Eye (tissue), 1 donor: ENCODE results near the gene CCDC110.
A peak's percentile ranks its signal among the peaks of the same experiment; 100 is the strongest.
"Not testable (repeated sequence)": the region's sequence is repeated elsewhere in the genome, so short reads cannot be mapped to it uniquely, and the experiment has no call there.

ENCODE experiments used
- DNase-seq: peaks from one replicate; pipeline ENCODE4 v3.0.0-alpha.2; 2015

The CCDC110 gene

GRCh38 chr4:185471235-185472102, at the start of gene CCDC110:
CCDC110 (minus strand) TSS chr4:185471733; CDS start chr4:185471683, 50 bp downstream.
- peak; percentile 97 for DNase-seq

- DNase-seq = peak; percentile 69
Measured at GRCh38 chr4:185520119-185520518, 48.6 kb upstream of the CCDC110 start.

- DNase-seq = no peak
Measured at GRCh38 chr4:185518494-185518893, 47.0 kb upstream of the CCDC110 start.

GRCh38 chr4:185518069-185518468, 46.5 kb upstream of the CCDC110 start:
- no peak for DNase-seq

- DNase-seq = no peak
Measured at GRCh38 chr4:185515248-185515647, 43.7 kb upstream of the CCDC110 start.

- no peak for DNase-seq
Measured at GRCh38 chr4:185514182-185514697, 42.7 kb upstream of the CCDC110 start.

- DNase-seq = no peak
Measured at GRCh38 chr4:185513489-185514181, 42.1 kb upstream of the CCDC110 start.

- no peak for DNase-seq
Measured at GRCh38 chr4:185512516-185512915, 41.0 kb upstream of the CCDC110 start.

- DNase-seq = not testable (repeated sequence)
Measured at GRCh38 chr4:185511243-185511642, 39.7 kb upstream of the CCDC110 start.

GRCh38 chr4:185510806-185511205, 39.3 kb upstream of the CCDC110 start:
- no peak for DNase-seq

- no peak for DNase-seq
Measured at GRCh38 chr4:185508181-185508580, 36.6 kb upstream of the CCDC110 start.

GRCh38 chr4:185506422-185506821, 34.9 kb upstream of the CCDC110 start:
- DNase-seq = no peak

GRCh38 chr4:185504098-185505047, 32.8 kb upstream of the CCDC110 start:
- DNase-seq = no peak

- peak; percentile 16 for DNase-seq
Measured at GRCh38 chr4:185502386-185502785, 30.9 kb upstream of the CCDC110 start.

- no peak for DNase-seq
Measured at GRCh38 chr4:185500576-185500975, 29.0 kb upstream of the CCDC110 start.

GRCh38 chr4:185500035-185500434, 28.5 kb upstream of the CCDC110 start:
- no peak for DNase-seq

GRCh38 chr4:185488650-185489049, 17.1 kb upstream of the CCDC110 start:
- DNase-seq = no peak

- no peak for DNase-seq
Measured at GRCh38 chr4:185481401-185481800, 9.9 kb upstream of the CCDC110 start.

GRCh38 chr4:185480016-185480732, 8.6 kb upstream of the CCDC110 start:
- DNase-seq = no peak

- DNase-seq = no peak
Measured at GRCh38 chr4:185479507-185479971, 8.0 kb upstream of the CCDC110 start.

- no peak for DNase-seq
Measured at GRCh38 chr4:185473247-185473646, 1.7 kb upstream of the CCDC110 start.

GRCh38 chr4:185472103-185472542, 590 bp upstream of the CCDC110 start:
- DNase-seq = no peak
